ENCODE measurements around the gene SPOCD1.

SPOCD1 gene

DNA sequence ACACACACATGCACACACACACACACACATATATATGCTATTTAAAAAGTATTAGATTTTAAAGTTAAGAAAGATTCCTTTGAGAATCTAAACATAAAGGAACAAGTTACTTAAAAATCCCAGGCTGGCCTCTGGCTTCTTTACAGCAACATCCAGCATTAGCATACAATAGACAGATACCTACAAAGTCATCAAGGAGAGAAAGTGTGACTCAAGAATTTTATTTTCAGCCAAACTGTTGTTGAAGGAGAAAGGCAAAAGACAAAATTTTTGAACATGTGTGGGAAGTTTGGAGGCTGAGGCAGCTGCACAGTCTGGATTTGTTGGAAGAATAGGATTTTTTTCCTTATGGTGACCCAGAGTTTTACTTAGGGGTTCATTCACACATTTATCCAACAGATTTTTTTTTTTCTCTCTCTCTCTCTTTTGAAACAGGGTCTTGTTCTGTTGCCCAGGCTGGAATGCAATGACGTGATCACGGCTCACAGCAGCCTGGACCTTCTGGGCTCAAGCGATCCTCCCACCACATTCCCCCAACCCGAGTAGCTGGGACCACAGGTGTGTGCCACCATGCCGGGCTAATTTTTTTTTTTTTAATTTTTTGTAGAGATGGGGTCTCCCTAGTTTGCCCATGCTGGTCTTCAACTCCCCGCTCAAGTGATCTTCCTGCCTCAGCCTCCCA, 24.0 kb upstream of the SPOCD1 start:
- DNase-seq (ENCODE audit: low read depth), result peak; percentile 36
- no peak overlapping the region for H3K4me3 ChIP-seq (replicated peaks; ENCODE audit: low read depth, low read length)
- TF ChIP-seq, protein P1, sequence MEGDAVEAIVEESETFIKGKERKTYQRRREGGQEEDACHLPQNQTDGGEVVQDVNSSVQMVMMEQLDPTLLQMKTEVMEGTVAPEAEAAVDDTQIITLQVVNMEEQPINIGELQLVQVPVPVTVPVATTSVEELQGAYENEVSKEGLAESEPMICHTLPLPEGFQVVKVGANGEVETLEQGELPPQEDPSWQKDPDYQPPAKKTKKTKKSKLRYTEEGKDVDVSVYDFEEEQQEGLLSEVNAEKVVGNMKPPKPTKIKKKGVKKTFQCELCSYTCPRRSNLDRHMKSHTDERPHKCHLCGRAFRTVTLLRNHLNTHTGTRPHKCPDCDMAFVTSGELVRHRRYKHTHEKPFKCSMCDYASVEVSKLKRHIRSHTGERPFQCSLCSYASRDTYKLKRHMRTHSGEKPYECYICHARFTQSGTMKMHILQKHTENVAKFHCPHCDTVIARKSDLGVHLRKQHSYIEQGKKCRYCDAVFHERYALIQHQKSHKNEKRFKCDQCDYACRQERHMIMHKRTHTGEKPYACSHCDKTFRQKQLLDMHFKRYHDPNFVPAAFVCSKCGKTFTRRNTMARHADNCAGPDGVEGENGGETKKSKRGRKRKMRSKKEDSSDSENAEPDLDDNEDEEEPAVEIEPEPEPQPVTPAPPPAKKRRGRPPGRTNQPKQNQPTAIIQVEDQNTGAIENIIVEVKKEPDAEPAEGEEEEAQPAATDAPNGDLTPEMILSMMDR (IDR thresholded peaks at IDR 0.05; ENCODE audit: low read length, missing control alignments), result no peak

DNA sequence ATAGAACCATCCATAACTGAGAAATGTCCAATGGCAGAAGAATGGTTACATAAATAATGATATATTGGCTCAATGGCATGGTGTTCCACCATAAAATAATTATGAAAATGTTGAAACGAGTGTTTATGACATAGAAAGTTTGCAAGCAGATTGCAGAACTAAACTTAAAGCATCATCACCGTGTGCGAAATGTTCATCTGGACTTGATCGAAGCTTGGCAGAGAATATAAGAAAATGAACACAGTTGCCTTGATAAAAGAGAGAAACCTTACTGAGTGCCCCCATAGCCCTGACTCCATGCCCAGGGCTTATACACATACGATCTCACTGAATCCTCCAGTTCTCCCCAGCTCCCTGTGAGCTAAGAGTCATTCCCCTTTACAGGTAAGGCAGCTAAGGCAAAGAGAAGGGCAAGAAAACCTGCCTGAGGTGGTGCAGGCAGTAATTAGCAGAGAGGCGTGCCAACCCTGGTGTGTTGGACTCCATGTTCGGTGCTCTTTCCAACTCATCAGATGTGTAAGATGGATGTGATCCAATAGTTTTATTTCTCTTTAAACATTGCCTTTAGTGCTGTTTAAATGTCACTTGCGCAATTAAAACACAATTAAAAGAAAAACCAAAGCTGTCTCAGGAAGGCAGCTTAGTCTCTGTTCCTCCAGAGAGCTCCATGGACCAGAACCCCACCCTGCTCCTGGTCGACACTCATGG, 21.8 kb upstream of the SPOCD1 start:
- no peak overlapping the region for H3K4me3 ChIP-seq (replicated peaks; ENCODE audit: low read depth, low read length)
- TF ChIP-seq, protein P1 (IDR thresholded peaks at IDR 0.05; ENCODE audit: low read length, missing control alignments), result no peak
- DNase-seq (ENCODE audit: low read depth), result no peak

DNA sequence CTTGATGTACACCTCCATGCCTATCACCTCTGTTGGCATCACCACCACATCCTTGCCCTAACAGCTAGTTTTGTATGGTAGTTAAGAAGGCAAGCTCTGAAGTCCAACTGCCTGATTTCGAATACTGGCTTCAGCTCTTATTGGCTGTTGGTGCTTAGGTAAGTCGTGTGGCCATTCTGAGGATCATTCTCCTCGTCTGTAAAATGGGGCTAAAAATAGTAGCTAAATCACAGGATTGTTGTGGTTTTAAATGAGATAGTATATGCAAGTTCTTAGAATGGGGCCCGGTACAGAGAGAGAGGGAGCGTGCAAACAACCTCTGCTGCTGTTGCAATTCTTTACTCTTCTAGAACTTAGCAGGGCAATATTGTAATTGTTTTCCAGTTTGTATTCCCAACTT, 20.8 kb upstream of the SPOCD1 start:
- DNase-seq (ENCODE audit: low read depth), result no peak
- H3K4me3 ChIP-seq (replicated peaks; ENCODE audit: low read depth, low read length), result no peak overlapping the region
- TF ChIP-seq, protein P1 (IDR thresholded peaks at IDR 0.05; ENCODE audit: low read length, missing control alignments), result no peak

DNA sequence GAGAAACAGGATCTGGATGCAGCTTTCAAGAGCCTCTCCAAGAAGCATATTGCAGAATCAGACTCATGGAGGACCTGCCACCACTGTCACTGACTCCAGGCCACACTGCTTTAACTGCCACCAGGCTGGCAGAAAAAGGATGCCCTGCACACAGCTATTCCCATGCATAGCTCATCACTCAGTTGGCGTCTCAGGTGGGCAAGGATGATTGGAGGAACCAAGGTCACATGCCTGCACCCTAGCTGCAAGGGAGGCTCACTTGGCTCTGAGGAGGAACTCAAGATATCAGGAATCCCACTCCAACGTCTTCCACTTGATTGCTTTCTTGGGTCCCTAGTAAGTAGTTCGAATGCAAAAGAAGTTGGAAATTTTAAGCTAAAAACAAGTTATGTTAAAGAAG, 19.6 kb upstream of the SPOCD1 start:
- no peak for DNase-seq (ENCODE audit: low read depth)
- TF ChIP-seq, protein P1 (IDR thresholded peaks at IDR 0.05; ENCODE audit: low read length, missing control alignments), result no peak
- no peak overlapping the region for H3K4me3 ChIP-seq (replicated peaks; ENCODE audit: low read depth, low read length)

DNA sequence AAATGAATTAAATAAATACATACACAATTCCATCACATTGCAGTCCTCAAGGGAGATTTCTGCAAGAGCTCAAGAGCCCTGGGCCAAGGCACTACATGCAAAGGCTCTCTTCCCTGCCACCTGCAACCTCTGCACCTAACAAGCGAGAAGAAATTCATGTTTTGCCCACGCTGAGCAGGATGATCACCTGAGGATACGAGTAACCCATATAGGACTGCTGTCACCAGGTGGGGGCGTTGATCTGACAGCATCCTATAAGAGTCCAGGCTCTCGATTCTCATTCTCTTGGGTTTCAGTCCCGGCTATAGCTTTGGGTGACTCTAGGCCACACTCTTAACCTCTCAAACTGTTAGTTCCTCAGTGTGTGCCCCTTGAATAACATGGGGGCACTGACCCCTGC, 18.7 kb upstream of the SPOCD1 start:
- TF ChIP-seq, protein P1 (IDR thresholded peaks at IDR 0.05; ENCODE audit: low read length, missing control alignments), result no peak
- H3K4me3 ChIP-seq (replicated peaks; ENCODE audit: low read depth, low read length), result no peak overlapping the region
- DNase-seq (ENCODE audit: low read depth), result no peak

DNA sequence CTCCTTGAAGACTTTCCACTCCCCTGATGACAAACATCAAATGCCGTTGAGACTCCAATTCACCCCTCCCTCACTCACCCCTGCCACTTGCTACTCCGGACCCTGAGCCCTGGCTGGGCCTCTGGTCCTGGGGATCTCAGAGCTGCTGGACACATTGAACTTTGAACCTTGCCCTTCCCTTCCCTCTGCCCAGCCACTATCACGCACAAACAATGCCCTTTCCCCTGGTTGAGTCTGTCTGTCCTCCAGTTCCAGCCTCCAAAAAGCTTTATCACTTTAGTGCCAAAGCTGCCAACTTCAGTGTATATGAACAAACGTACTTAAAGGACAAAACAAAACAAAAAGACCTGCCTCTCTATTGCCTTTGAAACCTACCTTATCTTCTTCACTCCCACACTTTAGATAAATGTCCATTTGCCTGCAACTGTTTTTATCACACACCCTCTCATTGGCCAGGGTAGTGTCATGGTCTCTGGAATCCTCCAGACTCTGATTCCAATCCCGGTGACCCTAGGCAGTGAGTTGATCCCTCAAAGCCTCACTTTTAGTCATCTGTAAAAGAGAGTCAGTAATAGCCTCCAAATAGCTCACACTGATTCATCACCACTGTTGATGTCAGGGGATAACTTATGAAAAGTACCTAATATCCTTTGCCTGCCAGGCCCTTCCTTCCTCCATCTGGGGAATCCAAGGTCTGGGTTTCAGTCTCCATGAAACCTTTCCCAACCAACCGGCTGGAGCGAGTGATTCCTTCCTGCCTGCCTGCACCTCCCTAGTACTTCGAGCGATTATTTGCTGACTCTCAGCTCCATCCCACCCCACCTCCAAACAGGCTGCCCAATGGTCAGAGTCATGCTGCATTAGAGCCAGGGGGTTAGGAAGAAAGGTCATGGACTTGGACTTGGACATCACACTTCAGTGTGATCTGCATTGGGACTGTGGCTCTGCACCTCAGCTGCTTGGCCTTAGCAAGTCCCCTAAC, 15.9 kb upstream of the SPOCD1 start:
- DNase-seq (ENCODE audit: low read depth), result no peak
- H3K4me3 ChIP-seq (replicated peaks; ENCODE audit: low read depth, low read length), result no peak overlapping the region
- TF ChIP-seq, protein P1 (IDR thresholded peaks at IDR 0.05; ENCODE audit: low read length, missing control alignments), result no peak
